Prostate gland (tissue), 2 donors: ENCODE results near the gene USP40.

Experiments used
- CTCF ChIP-seq, 4 experiments: fragments of 200-600 bp in 2 of 4; fragments of 450-650 bp in 2 of 4; sonication (generic) in 2 of 4; IDR thresholded peaks; 1 replicate in 3 of 4; 2 replicates in 1 of 4; pipeline ENCODE4 v1.5.1; 2016 to 2019; ENCODE audit warnings: antibody characterized with exemption in 4 of 4, mild to moderate bottlenecking in 2 of 4, moderate library complexity in 2 of 4
- POLR2A ChIP-seq: fragments of 450-650 bp; IDR thresholded peaks from one replicate; pipeline ENCODE4 v1.6.1; 2016; ENCODE audit warnings: antibody characterized with exemption, mild to moderate bottlenecking

GRCh38 chr2:233447506-233448219, 118.9 kb downstream of the USP40 start:
- TF ChIP-seq CTCF (IDR thresholded peaks at IDR 0.05), result no peak
- TF ChIP-seq POLR2A, result no peak
